ENCODE results near the gene MFAP1.

- no peak for TF ChIP-seq EP300 (IDR thresholded peaks at IDR 0.05)
- TF ChIP-seq, protein P1, sequence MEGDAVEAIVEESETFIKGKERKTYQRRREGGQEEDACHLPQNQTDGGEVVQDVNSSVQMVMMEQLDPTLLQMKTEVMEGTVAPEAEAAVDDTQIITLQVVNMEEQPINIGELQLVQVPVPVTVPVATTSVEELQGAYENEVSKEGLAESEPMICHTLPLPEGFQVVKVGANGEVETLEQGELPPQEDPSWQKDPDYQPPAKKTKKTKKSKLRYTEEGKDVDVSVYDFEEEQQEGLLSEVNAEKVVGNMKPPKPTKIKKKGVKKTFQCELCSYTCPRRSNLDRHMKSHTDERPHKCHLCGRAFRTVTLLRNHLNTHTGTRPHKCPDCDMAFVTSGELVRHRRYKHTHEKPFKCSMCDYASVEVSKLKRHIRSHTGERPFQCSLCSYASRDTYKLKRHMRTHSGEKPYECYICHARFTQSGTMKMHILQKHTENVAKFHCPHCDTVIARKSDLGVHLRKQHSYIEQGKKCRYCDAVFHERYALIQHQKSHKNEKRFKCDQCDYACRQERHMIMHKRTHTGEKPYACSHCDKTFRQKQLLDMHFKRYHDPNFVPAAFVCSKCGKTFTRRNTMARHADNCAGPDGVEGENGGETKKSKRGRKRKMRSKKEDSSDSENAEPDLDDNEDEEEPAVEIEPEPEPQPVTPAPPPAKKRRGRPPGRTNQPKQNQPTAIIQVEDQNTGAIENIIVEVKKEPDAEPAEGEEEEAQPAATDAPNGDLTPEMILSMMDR (IDR thresholded peaks at IDR 0.05), result no peak
Measured at GRCh38 chr15:43776101-43776717, 48.3 kb downstream of the MFAP1 start.

Data from tibial nerve (tissue), 4 donors.